GM21723 (cell line): ENCODE data around the gene MIEN1.
"Not testable (repeated sequence)": the region's sequence is repeated elsewhere in the genome, so short reads cannot be mapped to it uniquely, and the experiment has no call there.

Experiments used
- ATAC-seq: cut with Tn5 transposase; IDR thresholded peaks from one replicate; pipeline ENCODE4 v1.9.1; 2021; ENCODE audit warnings: mild to moderate bottlenecking, moderate library complexity; ENCODE audit not compliant: unreplicated experiment

Gene MIEN1

DNA sequence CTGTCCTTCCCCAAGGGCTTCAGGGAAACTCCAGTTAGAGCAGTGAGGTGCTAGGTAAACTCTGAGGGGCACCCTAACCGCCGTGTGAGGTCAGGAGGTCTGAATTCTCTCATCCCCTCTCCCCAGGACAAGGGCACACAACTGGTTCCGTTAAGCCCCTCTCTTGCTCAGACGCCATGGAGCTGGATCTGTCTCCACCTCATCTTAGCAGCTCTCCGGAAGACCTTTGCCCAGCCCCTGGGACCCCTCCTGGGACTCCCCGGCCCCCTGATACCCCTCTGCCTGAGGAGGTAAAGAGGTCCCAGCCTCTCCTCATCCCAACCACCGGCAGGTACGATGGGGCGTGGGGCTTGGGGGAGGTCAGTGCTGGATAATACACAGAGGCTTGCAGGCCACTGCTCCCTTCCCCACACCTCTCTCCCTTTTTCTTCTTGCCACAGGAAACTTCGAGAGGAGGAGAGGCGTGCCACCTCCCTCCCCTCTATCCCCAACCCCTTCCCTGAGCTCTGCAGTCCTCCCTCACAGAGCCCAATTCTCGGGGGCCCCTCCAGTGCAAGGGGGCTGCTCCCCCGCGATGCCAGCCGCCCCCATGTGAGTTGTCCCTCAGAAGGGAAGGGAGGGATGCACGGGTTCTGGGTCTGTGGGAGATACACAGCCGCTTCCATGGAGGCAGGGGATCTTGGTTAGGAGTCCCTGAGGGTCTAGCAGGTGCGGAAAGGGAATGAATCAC, 12.0 kb upstream of the MIEN1 start:
- ATAC-seq: no peak

DNA sequence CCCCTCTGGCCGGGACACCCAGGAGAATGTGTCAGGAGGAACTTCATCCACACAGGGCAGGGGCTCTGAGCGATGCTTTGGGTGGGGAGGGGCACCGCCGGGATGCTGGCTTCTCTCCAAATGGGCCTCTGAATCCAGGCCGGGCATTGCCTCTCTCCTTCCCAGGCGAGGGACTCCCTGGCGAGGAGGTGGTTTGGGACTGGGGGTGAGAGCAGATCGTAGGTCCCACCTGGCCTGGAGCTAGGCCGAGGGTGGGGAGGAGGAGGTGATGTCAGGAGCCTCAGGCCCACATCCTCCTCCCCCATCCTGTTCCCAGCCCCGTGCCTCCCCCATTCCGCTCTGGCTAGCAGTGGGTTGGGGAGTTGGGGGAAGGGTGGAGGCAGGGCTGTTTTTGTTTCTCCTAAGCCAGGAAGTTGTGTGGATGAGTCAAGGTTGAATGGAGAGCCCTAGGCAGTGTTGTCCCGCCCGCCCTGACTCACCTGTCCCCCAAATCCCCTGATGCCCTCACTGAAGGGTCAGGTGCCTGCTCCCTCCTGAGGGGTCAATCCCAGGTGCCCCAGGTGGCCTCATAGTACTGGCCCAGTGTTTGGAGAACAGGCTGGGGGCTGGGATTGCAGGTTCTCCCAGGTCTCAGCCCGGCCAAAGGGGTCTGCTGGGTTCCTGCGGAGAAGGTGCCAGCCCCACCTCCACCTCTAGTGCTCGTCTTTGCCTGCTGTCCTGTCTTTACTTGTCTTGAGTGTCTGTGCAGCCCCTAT, 10.2 kb upstream of the MIEN1 start:
- no peak for ATAC-seq

DNA sequence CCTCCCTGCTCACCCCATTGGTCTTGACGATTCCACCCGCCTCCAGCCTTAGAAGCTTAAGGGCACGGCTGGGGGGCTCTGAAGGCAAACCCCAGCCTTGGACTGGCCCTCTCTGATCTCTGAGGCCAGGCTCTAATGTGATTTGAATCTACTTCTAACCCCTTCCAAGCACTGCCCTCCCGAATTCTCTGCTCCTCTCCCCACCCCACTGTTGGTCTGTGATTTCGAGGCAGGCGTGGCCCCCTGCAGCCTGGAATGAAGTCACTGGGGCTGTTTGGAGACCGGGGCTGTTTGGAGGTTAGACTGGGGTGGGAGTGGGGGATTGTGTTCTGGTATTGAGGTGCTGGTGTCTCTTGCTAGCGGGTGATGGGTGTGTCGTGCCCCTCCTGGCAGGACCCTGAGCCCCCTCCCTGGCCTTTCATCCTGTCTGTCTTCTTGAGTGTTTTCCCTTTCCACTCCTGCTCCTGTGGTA, 9.6 kb upstream of the MIEN1 start:
- ATAC-seq: no peak

DNA sequence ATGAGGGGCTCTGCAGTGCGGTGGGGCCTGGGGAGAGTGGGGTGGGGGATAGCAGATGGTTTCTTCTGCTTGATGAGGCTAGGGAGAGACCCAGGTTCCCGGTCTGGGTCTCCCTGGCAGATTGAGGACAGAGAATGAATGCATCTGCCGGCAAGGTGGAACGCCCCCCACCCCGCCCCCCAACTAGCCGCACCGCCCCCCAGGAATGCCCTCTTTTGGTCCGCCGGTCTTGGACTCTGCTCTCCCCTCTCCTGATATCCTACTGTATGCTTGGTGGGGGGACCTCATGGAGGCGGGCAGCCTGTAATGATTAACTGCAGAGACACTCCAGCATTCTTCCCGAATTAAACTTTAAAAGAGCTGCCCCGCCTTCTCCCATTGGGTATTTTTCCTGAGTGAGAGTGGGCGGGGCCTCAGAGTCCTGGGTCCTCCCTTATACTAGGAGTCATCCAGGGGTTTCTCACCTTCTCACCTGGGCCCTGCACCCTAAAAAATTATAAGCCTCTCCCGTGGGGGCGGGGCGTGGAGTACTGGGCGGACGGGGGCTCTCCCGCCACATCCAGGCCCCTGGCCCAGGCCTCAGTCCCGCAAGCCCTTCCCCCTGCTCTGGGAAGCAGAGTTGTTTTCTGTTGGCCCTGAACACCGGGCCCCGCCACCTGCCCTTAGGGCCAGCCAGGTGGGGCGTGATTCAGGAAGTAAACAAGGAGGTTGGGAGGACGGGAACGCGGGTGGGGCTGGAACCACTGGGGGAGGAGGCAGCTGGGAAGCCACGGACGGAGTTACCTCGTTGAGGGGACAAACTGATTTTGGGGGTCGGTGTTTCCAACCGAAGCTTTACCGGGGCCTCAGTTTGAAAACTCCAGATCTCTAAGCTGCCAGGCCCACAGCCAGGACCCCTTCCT, 8.9 kb upstream of the MIEN1 start:
- no peak for ATAC-seq

DNA sequence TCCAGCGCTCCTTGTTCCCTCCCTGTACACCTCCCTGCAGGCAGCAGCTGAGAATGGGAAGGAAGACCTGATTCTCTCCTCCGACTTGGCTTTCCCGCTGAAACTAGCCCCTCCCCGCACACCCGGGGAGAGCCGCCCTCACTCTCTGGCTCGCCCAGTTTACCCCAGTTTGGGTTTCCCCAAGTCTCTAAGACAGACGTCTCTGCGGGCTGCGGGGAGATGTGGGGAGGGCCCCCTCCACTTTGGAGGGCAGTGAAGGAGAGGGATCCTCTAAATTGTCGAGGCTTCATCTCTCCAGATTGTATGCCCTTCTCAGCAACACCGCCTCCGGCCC, 8.2 kb upstream of the MIEN1 start:
- no peak for ATAC-seq

DNA sequence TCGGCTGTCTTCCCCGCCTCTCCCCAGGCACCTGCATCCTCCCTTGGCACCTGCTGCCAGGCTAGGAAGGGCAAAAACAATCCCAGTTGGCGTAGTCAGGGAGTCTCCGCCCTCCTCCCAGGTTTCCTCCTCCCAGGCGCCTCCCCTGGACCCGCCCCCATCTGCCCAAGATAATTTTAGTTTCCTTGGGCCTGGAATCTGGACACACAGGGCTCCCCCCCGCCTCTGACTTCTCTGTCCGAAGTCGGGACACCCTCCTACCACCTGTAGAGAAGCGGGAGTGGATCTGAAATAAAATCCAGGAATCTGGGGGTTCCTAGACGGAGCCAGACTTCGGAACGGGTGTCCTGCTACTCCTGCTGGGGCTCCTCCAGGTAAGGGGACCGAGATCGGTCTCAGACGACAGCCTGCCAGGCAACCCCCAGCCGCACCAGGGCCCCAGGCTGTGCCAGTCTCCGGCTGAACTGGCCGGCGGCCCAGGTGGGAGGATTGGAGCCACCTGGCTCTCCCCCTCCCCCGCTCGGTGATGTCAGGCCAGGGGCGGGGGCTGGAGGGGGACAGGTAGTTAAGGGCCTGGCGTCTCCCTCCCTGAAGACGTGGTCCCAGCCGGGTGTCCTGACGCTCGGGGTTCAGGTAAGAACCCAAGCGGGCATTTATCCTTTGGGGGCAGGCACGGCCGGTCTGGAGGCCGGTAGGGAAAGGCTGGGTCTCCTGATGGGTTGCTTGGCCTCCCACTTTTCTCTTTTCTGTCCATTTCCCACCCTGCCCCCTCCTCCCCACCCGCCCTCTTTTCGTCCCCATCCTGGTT, 7.6 kb upstream of the MIEN1 start, which contains the start of gene GRB7:
Gene GRB7, plus strand, starts transcription at position 179 of the 808 bp plus-strand sequence. CDS start 4,364 bp downstream, outside the sequence.
- ATAC-seq: no peak

DNA sequence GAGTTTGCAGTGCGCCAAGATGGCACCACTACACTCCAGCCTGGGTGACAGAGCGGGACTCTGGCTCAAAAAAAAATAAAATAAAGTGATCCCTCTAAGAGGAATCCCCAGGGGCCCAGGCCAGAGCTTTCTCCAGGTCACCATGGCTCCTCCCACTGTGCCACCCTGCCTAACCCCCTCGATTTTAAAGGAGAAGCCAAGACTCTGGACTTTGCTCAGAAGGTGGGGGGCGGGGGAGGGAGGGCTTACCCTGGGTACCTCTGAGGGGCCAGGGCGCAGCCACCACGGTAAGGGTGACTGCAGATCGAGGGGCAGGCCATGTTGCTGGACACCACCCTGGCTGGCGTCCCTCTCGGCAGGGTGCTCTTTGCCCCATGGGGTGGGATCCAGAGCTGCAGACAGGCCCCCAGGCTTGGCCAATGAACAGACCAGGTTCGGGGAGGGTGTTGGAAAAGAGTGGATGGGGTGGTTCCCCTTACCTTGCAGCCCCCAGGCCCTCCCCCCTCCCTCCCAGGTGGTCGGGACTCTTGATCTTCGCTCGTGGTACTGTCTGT, 7.0 kb upstream of the MIEN1 start:
- ATAC-seq: no peak

DNA sequence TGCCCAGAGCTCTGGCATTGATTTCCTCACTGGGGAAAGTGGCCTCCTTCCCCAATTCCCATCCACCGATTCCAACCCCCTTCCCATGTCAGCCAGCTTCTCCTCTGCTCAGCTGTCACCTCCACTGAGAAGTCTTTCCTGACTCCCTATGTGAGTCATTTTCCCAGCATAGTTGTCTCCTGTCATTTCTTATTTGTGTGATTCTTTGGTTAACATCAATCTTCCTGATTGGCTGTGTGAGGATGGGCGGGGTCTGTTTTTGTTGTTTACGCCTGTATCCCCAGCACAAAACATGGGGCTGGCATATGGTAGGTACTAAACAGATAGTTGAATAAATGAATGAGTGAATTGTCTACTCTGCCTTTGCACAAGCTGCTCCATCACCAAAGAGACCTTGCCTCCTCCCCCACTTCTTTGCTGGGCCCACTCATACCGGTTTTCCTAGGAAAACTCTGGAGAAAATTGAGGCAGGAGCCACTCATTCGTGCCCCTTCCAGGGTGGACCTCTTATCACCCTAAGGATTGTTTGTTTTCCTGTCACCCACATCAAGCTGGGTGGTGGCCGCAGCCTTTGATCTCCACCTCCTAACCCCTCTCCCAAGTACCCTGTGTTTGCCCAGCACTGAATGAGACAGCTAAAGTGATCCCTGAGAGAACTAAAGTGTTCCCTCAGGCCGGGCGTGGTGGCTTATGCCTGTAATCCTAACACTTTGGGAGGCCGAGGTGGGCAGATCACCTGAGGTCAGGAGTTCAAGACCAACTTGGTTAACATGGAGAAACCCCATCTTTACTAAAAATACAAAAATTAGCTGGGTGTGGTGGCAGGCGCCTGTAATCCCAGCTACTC, 6.2 kb upstream of the MIEN1 start:
- ATAC-seq: no peak

DNA sequence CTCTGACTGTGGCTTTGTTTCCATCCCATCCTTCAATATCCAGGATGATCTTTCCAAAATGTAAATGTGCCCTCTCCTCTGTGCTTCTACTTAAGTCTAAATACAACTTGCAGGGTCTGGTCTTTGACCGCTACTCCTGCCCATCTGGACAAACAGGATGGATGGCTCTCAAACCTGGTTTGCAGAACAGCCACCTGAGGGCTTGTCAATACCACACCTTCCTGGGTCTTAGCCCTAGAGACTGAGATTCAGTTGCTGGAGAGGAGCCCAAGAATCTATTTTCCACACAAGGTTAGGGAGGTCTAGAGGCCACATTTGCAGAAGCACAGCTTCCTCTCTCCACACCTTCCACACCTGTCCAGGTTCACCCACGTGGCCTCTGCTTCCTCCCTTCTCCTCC, 5.5 kb upstream of the MIEN1 start:
- ATAC-seq: no peak

DNA sequence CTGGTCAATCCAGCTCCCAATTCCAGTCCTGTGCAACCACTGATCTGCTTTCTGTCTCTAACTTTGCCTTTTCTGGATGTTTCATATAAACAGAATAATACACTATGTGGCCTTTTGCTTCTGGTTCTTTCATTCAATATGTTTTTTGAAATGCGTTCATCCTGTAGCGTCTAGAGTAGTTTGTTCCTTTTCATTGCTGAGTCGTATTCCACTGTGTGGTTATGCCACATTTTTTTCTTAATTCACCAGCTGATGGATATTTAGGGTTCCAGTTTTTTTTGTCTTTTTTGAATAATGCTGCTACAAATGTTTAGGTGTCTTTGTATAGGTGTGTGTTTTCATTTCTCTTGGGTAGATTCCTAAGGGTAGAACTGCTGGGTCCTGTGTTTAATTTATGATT, 2.3 kb upstream of the MIEN1 start:
- no peak for ATAC-seq

DNA sequence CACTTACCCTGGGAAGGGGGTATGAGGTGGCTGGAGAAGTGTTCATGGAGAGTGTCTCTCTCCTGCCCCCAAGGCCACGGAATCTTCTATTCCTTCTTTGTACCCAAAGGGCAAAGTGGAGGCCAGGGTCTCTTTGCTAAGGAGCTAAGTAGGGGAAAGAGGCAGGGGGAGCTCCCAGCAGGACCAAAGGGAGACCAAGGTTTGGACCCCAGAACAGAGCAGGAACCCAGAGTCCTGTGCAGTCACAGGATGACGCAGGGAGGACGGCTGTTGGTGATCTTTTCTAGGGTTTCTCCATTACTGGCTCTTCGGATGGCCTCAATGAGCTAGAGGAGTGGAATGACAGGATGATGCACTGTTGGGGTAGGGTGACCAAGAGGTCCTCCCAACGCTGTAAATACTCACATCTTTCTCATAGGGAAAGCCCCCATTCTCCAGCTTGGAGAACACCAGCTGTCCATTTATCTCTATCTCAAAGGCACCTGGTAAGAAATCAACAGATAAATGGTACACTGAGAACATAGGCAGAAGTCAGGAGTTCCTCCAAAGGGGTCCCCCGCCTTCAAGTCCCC, 966 bp downstream of the MIEN1 start:
- no peak for ATAC-seq

DNA sequence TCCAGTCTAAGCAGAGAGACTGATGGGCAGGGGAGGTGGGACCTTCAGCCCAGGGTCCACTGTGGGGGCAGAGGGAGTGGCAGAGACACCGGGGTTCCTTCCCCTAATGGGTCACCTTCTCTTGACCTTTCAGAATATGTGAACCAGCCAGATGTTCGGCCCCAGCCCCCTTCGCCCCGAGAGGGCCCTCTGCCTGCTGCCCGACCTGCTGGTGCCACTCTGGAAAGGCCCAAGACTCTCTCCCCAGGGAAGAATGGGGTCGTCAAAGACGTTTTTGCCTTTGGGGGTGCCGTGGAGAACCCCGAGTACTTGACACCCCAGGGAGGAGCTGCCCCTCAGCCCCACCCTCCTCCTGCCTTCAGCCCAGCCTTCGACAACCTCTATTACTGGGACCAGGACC, 2.8 kb downstream of the MIEN1 start:
- no peak for ATAC-seq

DNA sequence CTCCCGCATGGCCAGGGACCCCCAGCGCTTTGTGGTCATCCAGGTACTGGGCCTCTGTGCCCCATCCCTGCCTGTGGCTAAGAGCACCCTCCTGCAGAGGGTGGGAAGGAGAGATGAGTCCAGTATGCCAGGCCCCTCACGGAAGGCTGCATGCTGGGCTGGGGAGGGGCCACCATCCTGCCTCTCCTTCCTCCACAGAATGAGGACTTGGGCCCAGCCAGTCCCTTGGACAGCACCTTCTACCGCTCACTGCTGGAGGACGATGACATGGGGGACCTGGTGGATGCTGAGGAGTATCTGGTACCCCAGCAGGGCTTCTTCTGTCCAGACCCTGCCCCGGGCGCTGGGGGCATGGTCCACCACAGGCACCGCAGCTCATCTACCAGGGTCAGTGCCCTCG, 3.7 kb downstream of the MIEN1 start:
- no peak for ATAC-seq

DNA sequence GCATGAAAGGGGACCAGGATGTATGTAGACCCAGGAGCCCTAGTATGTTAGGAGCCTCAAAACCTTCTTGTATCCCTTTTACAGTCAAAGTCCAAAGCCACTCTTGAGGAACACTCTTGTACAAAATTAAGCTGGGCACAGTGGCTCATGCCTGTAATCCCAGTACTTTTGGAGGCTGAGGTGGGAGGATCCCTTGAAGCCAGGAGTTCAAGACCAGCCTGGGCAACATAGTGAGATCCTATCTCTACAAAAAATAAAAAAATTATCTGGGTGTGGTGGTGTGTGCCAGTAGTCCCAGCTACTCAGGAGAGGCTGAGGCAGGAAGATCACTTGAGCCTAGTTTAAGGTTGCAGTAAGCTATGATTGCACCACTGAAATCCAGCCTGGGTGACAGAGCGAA, 4.4 kb downstream of the MIEN1 start:
- not testable (repeated sequence) for ATAC-seq

DNA sequence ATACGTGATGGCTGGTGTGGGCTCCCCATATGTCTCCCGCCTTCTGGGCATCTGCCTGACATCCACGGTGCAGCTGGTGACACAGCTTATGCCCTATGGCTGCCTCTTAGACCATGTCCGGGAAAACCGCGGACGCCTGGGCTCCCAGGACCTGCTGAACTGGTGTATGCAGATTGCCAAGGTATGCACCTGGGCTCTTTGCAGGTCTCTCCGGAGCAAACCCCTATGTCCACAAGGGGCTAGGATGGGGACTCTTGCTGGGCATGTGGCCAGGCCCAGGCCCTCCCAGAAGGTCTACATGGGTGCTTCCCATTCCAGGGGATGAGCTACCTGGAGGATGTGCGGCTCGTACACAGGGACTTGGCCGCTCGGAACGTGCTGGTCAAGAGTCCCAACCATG, 5.6 kb downstream of the MIEN1 start:
- ATAC-seq: no peak

DNA sequence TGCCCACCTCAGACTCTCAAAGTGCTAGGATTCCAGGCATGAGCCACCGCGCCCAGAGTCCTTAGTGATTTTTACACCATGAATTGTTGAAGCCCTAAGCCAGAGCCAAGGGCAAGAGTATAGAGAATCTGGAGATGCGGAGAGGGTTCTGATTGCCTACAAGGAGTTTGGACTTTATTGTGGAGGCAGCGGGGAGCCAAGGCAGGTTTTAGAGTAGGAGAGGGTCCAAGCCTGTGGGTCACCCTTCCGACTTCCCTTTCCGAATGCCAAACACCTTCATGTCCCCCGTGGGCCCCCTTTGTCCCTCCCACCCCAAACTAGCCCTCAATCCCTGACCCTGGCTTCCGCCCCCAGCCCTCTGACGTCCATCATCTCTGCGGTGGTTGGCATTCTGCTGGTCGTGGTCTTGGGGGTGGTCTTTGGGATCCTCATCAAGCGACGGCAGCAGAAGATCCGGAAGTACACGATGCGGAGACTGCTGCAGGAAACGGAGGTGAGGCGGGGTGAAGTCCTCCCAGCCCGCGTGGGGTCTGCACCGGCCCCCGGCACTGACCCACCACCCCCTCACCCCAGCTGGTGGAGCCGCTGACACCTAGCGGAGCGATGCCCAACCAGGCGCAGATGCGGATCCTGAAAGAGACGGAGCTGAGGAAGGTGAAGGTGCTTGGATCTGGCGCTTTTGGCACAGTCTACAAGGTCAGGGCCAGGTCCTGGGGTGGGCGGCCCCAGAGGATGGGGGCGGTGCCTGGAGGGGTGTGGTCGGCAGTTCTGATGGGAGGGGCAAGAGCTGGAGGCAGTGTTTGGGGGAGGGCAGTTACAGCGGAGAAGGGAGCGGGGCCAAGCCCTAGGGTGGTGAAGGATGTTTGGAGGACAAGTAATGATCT, 7.1 kb downstream of the MIEN1 start:
- no peak for ATAC-seq

DNA sequence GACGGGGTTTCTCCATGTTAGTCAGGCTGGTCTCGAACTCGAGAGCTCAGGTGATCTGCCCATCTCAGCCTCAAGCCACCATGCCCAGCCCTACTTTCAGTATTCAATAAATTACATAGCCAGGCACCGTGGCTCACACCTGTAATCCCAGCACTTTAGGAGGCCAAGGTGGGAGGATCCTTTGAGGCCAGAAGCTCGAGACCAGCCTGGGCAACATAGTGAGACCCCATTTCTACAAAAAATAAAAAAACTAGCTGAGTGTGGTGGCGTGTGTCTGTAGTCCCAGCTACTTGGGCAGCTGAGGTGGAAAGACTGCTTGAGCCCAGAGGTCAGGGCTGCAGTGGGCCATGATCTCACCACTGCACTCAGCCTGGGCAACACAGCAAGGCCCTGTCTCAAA, 8.2 kb downstream of the MIEN1 start:
- no peak for ATAC-seq
